CD14-positive monocyte (primary cell): Measurements from ENCODE around the gene ATP13A3. TPM values are rescaled to one million over a fixed set of nuclear protein-coding genes. Genes with fewer than 3 reads are reported as not detected.

ENCODE experiments used
- DNase-seq, 3 donors: peaks; one replicate each; pipeline ENCODE4 v3.0.0-alpha.2; 2011 to 2022
- H2AFZ ChIP-seq: 2 replicates; pipeline ENCODE4 v1.6.0; 2012; ENCODE audit warnings: mild to moderate bottlenecking, low read depth, low read length, inconsistent platforms; ENCODE audit not compliant: insufficient read depth, poor library complexity, severe bottlenecking
- H3K27ac ChIP-seq, 2 donors: 1 replicate in 1 of 2; 2 replicates in 1 of 2; pipeline ENCODE4 v1.5.1; 2012 to 2013; ENCODE audit warnings: low read length in 2 of 2, control low read depth in 1 of 2, inconsistent platforms in 1 of 2, low read depth in 1 of 2, mild to moderate bottlenecking in 1 of 2
- H3K27me3 ChIP-seq, 2 donors: one replicate each; pipeline versions ENCODE4 v1.6.0 to v1.6.1; 2011 to 2013; ENCODE audit warnings: low read length in 2 of 2; ENCODE audit not compliant: control insufficient read depth in 2 of 2, insufficient read depth in 2 of 2
- H3K36me3 ChIP-seq, 2 donors: replicated peaks in 1 of 2; 1 replicate in 1 of 2; 2 replicates in 1 of 2; pipeline versions ENCODE4 v1.5.1 to v1.6.1; 2012 to 2013; ENCODE audit warnings: low read length in 2 of 2, control low read depth in 1 of 2, inconsistent platforms in 1 of 2, mild to moderate bottlenecking in 1 of 2; ENCODE audit not compliant: insufficient read depth in 2 of 2, control insufficient read depth in 1 of 2
- H3K4me1 ChIP-seq, 2 donors: 1 replicate in 1 of 2; 2 replicates in 1 of 2; pipeline versions ENCODE4 v1.5.1 to v1.6.1; 2012 to 2013; ENCODE audit warnings: low read length in 2 of 2, control low read depth in 1 of 2, inconsistent platforms in 1 of 2, mild to moderate bottlenecking in 1 of 2, moderate library complexity in 1 of 2; ENCODE audit not compliant: insufficient read depth in 2 of 2, control insufficient read depth in 1 of 2
- H3K4me2 ChIP-seq: replicated peaks from 2 replicates; pipeline ENCODE3; 2012; ENCODE audit warnings: low read length, moderate library complexity, mild to moderate bottlenecking; ENCODE audit not compliant: poor library complexity, severe bottlenecking; ENCODE audit errors: extremely low read depth
- H3K4me3 ChIP-seq, 3 experiments: fragments of 200-600 bp in 1 of 3; sonication (generic) in 1 of 3; replicated peaks in 1 of 3; 1 replicate in 2 of 3; 2 replicates in 1 of 3; pipeline ENCODE4 v1.5.1; 2011 to 2013; ENCODE audit warnings: low read length in 3 of 3, mild to moderate bottlenecking in 3 of 3, control low read depth in 2 of 3, low read depth in 2 of 3, inconsistent platforms in 1 of 3, moderate library complexity in 1 of 3
- H3K79me2 ChIP-seq: 2 replicates; pipeline ENCODE4 v1.6.0; 2012; ENCODE audit warnings: mild to moderate bottlenecking, control low read depth, inconsistent platforms, low read length, moderate library complexity; ENCODE audit not compliant: insufficient read depth
- H3K9ac ChIP-seq: 2 replicates; pipeline ENCODE4 v1.6.0; 2017; ENCODE audit warnings: low read length, mild to moderate bottlenecking; ENCODE audit not compliant: insufficient read depth, poor library complexity, severe bottlenecking
- H3K9me3 ChIP-seq, 2 donors: replicated peaks in 1 of 2; 1 replicate in 1 of 2; 2 replicates in 1 of 2; pipeline versions ENCODE4 v1.5.1 to v1.6.1; 2012 to 2013; ENCODE audit warnings: low read length in 2 of 2, control low read depth in 1 of 2; ENCODE audit not compliant: control insufficient read depth in 1 of 2, insufficient read depth in 1 of 2
- H4K20me1 ChIP-seq: 2 replicates; pipeline ENCODE4 v1.6.0; 2012; ENCODE audit warnings: mild to moderate bottlenecking, low read length, control low read depth, moderate library complexity; ENCODE audit not compliant: insufficient read depth
- H3K27ac Mint-ChIP-seq, 7 donors: one replicate each; pipeline ENCODE4 v1.8.0; 2020; ENCODE audit warnings: mild to moderate bottlenecking in 7 of 7, mixed read lengths in 7 of 7, moderate library complexity in 6 of 7, inconsistent platforms in 2 of 7
- H3K27me3 Mint-ChIP-seq, 3 donors: one replicate each; pipeline ENCODE4 v1.8.0; 2021 to 2022; ENCODE audit warnings: low read depth in 3 of 3, mild to moderate bottlenecking in 3 of 3, mixed read lengths in 3 of 3, moderate library complexity in 3 of 3, inconsistent platforms in 1 of 3
- H3K36me3 Mint-ChIP-seq, 2 donors: one replicate each; pipeline ENCODE4 v1.8.0; 2020; ENCODE audit warnings: mixed read lengths in 2 of 2, inconsistent platforms in 1 of 2, mild to moderate bottlenecking in 1 of 2
- H3K4me1 Mint-ChIP-seq: one replicate; pipeline ENCODE4 v1.8.0; 2020; ENCODE audit warnings: mild to moderate bottlenecking, mixed read lengths
- H3K4me3 Mint-ChIP-seq, 2 donors: one replicate each; pipeline ENCODE4 v1.8.0; 2020; ENCODE audit warnings: mild to moderate bottlenecking in 2 of 2, mixed read lengths in 2 of 2, moderate library complexity in 1 of 2
- H3K9me3 Mint-ChIP-seq, 7 donors: one replicate each; pipeline ENCODE4 v1.8.0; 2020 to 2022; ENCODE audit warnings: mixed read lengths in 7 of 7, mild to moderate bottlenecking in 6 of 7, moderate library complexity in 6 of 7, inconsistent platforms in 2 of 7
- WGBS: methylation state at CpG from one replicate; pipeline ENCODE4 v1.1.5; 2013; ENCODE audit warnings: missing lambda C conversion rate; ENCODE audit not compliant: insufficient coverage; 5-methylcytosine and 5-hydroxymethylcytosine counted together
- intact Hi-C, 2 donors: fragments of 100-400 bp; cut with micrococcal nuclease; formaldehyde crosslinking; loops; one replicate each; pipeline versions ENCODE4 v1.15.0 to v1.15.1; 2023
- polyA plus RNA-seq, 3 donors: library from polyadenylated mRNA; depleted of rRNA in 1 of 3; unstranded in 2 of 3; stranded (reverse) in 1 of 3; fragments of 300-500 nt in 2 of 3; fragments of >200 nt in 1 of 3; fragmentation: Illumina TruSeq in 2 of 3; gene quantifications; 1 replicate in 2 of 3; 2 replicates in 1 of 3; pipeline ENCODE4 v1.2.3, GENCODE V29; 2012 to 2021
- TF ChIP-seq, protein P1 (sequence below): fragments of 200-600 bp; IDR thresholded peaks from one replicate; pipeline ENCODE4 v1.8.0; 2022; ENCODE audit warnings: antibody characterized with exemption, mild to moderate bottlenecking

The ATP13A3 gene
- polyA plus RNA-seq, 3 donors: 4.7 to 19.5 (median 5.2) TPM

DNA sequence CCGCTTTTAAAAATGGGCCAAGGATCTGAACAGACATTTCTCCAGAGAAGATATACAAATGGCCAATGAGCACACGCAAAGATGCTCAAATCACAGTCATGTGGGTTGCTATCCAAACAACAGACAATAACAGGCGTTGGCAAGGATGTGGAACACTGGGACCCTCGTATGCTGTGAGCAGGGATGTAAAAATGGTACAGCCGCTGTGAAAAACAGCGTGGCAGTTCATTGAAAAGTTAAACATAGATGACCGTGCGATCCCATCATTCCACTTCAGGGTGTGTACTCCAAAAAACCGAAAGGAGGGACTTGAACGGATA, 110.6 kb downstream of the ATP13A3 start:
- intact Hi-C loops: no loop called here
- no peaks in the 10 kb centered on the region for H3K36me3 ChIP-seq

DNA sequence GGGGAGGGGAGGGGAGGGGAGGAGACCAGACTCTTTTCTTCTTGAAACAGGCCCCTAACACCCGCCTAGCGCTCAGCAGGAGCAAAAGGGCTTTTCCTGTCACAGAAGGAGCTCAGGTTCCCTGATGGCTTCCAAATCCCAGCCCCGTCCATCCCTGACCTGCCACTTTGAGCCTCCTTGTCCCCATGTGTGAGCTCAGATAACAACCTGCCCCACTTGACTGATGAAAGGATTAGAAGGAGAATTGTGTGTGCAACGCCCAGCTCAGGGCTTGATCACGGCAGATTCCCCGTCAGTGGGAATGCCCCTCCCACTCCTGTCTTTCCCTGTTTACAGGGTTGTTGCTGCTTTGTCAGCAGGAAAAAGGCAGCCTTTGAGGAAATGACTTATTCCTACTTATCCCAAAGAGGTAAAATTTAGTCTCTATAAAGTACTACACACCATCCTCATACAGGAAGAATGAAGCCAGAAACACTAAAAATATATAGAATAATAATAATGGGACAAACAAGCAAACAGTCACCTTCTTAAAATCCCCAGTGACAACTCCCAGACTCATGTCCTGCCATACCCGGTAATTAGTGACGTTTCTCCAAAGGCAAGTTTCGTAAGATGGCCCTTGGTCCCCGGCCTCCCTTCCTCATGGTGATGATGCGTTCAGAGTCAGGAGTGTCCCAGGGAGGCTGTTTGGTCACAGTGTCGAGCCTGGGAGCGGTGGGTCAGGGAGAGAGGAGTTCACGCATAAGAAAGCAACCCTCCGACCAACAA, 111.1 kb downstream of the ATP13A3 start:
- Histone ChIP-seq H2AFZ (no peak overlapping the region), H3K4me1 (no peaks in the 10 kb centered on the region), H3K4me3 (no peak overlapping the region), H3K9ac (no peak overlapping the region), H3K36me3 (no peaks in the 10 kb centered on the region), H3K79me2 (no peaks in the 10 kb centered on the region), H3K4me2 (no peak overlapping the region), H3K27me3 (peaks cover 0 to 5% of the 10 kb centered on the region in 2 donors), H3K27ac (no peak overlapping the region), H4K20me1 (no peaks in the 10 kb centered on the region), H3K9me3 (no peaks in the 10 kb centered on the region)
- 69% methylated on average over 10 of the region's 15 CpGs for WGBS
- Mint-ChIP-seq H3K36me3 (no peaks in the 10 kb centered on the region), H3K4me3 (peak overlapping the region in 1 of 2 donors; percentile 49), H3K27me3 (peaks cover 17 to 33% (median 27%) of the 10 kb centered on the region in 3 donors), H3K9me3 (peaks cover 0 to 2% (median 0%) of the 10 kb centered on the region in 7 donors), H3K27ac (no peak overlapping the region), H3K4me1 (no peaks in the 10 kb centered on the region)
- intact Hi-C loops: no loop called here
- peak in 1 of 3 donors; percentile 18 for DNase-seq
- TF ChIP-seq, protein P1, sequence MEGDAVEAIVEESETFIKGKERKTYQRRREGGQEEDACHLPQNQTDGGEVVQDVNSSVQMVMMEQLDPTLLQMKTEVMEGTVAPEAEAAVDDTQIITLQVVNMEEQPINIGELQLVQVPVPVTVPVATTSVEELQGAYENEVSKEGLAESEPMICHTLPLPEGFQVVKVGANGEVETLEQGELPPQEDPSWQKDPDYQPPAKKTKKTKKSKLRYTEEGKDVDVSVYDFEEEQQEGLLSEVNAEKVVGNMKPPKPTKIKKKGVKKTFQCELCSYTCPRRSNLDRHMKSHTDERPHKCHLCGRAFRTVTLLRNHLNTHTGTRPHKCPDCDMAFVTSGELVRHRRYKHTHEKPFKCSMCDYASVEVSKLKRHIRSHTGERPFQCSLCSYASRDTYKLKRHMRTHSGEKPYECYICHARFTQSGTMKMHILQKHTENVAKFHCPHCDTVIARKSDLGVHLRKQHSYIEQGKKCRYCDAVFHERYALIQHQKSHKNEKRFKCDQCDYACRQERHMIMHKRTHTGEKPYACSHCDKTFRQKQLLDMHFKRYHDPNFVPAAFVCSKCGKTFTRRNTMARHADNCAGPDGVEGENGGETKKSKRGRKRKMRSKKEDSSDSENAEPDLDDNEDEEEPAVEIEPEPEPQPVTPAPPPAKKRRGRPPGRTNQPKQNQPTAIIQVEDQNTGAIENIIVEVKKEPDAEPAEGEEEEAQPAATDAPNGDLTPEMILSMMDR: no peak

More for the DNA sequence above, 110.6 kb downstream of the ATP13A3 start:
- H3K9ac ChIP-seq: no peak overlapping the region
- no peaks in the 10 kb centered on the region for H3K9me3 ChIP-seq
- H3K9me3 Mint-ChIP-seq: peaks cover 0 to 2% (median 0%) of the 10 kb centered on the region in 7 donors
- no peaks in the 10 kb centered on the region for H3K4me1 Mint-ChIP-seq
- 93% methylated on average over 10 of the region's 10 CpGs for WGBS
- H3K27me3 Mint-ChIP-seq: peaks cover 15 to 28% (median 25%) of the 10 kb centered on the region in 3 donors
- no peak for DNase-seq
- peaks cover 0 to 2% of the 10 kb centered on the region in 2 donors for H3K27me3 ChIP-seq
- H3K4me3 ChIP-seq: no peak overlapping the region
- peak overlapping the region in 1 of 7 donors; percentile 40 for H3K27ac Mint-ChIP-seq
- H3K4me3 Mint-ChIP-seq: no peak overlapping the region
- H3K27ac ChIP-seq: no peak overlapping the region
- TF ChIP-seq, protein P1: no peak
- H3K4me1 ChIP-seq: no peaks in the 10 kb centered on the region
- H2AFZ ChIP-seq: no peak overlapping the region
- H3K36me3 Mint-ChIP-seq: no peaks in the 10 kb centered on the region
- H3K79me2 ChIP-seq: no peaks in the 10 kb centered on the region
- no peaks in the 10 kb centered on the region for H4K20me1 ChIP-seq
- no peak overlapping the region for H3K4me2 ChIP-seq
